ENCODE data around the gene ST3GAL2. TPM values are rescaled to one million over a fixed set of nuclear protein-coding genes. Genes with fewer than 3 reads are reported as not detected.
A peak's percentile ranks its signal among the peaks of the same experiment; 100 is the strongest.

ST3GAL2 gene
- total and polyA plus RNA-seq, 9 of the 15 experiments (the other 6 are each of a cell fraction or from before 2014, with no cell fraction given) = 1.5 to 108 (median 34.3) TPM

DNA sequence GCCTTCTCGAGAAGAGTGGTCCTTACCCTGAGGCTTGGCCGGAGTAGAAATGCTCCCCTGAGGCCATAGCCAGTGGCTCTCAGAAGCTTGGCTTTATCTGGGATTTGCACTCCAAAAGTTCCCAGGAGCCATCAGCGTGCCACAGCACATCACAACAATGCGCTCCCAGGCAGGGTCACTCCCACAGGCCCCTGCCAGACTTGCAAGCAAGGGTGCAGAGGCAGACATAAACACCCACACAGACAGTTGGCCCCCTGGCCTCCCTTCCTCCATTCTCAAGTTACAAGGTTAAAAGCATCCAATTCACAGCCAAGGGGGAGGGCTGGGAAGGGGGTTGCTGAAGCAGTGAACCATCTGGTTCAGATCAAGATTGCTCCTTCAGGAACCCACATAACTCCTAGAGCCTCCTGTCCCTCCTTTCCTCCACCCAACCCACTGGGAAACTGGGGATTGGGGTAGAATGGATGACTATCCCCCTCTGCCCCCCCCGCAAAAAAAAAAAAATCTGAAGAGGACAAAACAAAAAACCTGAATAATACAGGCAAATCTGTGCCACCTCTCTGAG is 1.8 kb downstream of the ST3GAL2 start (continued):
- TF ChIP-seq, protein P1, sequence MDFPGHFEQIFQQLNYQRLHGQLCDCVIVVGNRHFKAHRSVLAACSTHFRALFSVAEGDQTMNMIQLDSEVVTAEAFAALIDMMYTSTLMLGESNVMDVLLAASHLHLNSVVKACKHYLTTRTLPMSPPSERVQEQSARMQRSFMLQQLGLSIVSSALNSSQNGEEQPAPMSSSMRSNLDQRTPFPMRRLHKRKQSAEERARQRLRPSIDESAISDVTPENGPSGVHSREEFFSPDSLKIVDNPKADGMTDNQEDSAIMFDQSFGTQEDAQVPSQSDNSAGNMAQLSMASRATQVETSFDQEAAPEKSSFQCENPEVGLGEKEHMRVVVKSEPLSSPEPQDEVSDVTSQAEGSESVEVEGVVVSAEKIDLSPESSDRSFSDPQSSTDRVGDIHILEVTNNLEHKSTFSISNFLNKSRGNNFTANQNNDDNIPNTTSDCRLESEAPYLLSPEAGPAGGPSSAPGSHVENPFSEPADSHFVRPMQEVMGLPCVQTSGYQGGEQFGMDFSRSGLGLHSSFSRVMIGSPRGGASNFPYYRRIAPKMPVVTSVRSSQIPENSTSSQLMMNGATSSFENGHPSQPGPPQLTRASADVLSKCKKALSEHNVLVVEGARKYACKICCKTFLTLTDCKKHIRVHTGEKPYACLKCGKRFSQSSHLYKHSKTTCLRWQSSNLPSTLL (IDR thresholded peaks at IDR 0.05) = no peak
- TF ChIP-seq NONO (IDR thresholded peaks at IDR 0.05; ENCODE audit: low read depth in 2 of 2, low read length in 1 of 2) (no peak), ETV1 (tag; conservative IDR thresholded peaks at IDR 0.05; ENCODE audit: low read depth) (no peak), TBL1XR1 (IDR thresholded peaks at IDR 0.05; ENCODE audit: low read length in 2 of 2) (peak; percentile 59 to 95; a peak in 3 of 4 replicates), EP400 (IDR thresholded peaks at IDR 0.05) (peak; percentile 46), ZNF263 (CRISPR knock-in tag; IDR thresholded peaks at IDR 0.05; ENCODE audit: borderline replicate concordance) (no peak), MAFG (tag; conservative IDR thresholded peaks at IDR 0.05) (no peak), HDAC3 (IDR thresholded peaks at IDR 0.05; ENCODE audit: borderline replicate concordance, partially characterized antibody) (peak; percentile 89), RFX1 (IDR thresholded peaks at IDR 0.05) (no peak), ZFPM2 (CRISPR knock-in tag; IDR thresholded peaks at IDR 0.05) (no peak), SMAD1 (IDR thresholded peaks at IDR 0.05; ENCODE audit: low read depth, low read length, partially characterized antibody) (peak; percentile 61), MNT (conservative IDR thresholded peaks at IDR 0.05) (peak; percentile 76 to 84), BHLHE40 (IDR thresholded peaks at IDR 0.05; ENCODE audit: low read length) (peak; percentile 66), EGR1 (conservative IDR thresholded peaks at IDR 0.05) (peak; percentile 96), ZBTB7A (IDR thresholded peaks at IDR 0.05; ENCODE audit: borderline replicate concordance, control insufficient read depth, low read depth, low read length) (peak; percentile 76; the same call in 1 of the 2 replicates), SAFB2 (IDR thresholded peaks at IDR 0.05; ENCODE audit: borderline replicate concordance, low read depth, low read length, severe bottlenecking) (no peak), PCBP1 (IDR thresholded peaks at IDR 0.05; ENCODE audit: low read depth, low read length, poor library complexity, severe bottlenecking) (no peak), RBM39 (optimal IDR thresholded peaks at IDR 0.05; ENCODE audit: low read depth, low read length) (no peak), PCBP2 (IDR thresholded peaks at IDR 0.05; ENCODE audit: low read depth, low read length, poor library complexity, severe bottlenecking) (no peak), SMARCA4 (IDR thresholded peaks at IDR 0.05) (no peak; the same call in 1 of the 2 replicates), C11orf30 (IDR thresholded peaks at IDR 0.05; ENCODE audit: low read depth) (no peak), POLR3G (IDR thresholded peaks at IDR 0.05; ENCODE audit: extremely low read depth, insufficient read length, insufficient replicate concordance) (no peak)
- TF ChIP-seq, protein P2, sequence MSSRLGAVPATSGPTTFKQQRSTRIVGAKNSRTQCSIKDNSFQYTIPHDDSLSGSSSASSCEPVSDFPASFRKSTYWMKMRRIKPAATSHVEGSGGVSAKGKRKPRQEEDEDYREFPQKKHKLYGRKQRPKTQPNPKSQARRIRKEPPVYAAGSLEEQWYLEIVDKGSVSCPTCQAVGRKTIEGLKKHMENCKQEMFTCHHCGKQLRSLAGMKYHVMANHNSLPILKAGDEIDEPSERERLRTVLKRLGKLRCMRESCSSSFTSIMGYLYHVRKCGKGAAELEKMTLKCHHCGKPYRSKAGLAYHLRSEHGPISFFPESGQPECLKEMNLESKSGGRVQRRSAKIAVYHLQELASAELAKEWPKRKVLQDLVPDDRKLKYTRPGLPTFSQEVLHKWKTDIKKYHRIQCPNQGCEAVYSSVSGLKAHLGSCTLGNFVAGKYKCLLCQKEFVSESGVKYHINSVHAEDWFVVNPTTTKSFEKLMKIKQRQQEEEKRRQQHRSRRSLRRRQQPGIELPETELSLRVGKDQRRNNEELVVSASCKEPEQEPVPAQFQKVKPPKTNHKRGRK (tag; IDR thresholded peaks at IDR 0.05) = no peak

All from K562 (cell line).